Uterus (tissue), 4 donors: ENCODE measurements around the gene VSIG10L2. TPM values are rescaled to one million over a fixed set of nuclear protein-coding genes. Genes with fewer than 3 reads are reported as not detected.

Source experiments
- DNase-seq, 2 donors: peaks; one replicate each; pipeline ENCODE4 v3.0.0-alpha.2; 2019 to 2020
- H3K27ac ChIP-seq, 2 donors: fragments of 200-600 bp; sonication (generic); 1 replicate in 1 of 2; 2 replicates in 1 of 2; pipeline ENCODE4 v1.5.1; 2016 to 2018
- H3K27me3 ChIP-seq, 2 donors: fragments of 200-600 bp; sonication (generic); one replicate each; pipeline ENCODE4 v1.5.1; 2018 to 2019; ENCODE audit warnings: control low read depth in 1 of 2
- H3K36me3 ChIP-seq, 2 donors: fragments of 200-600 bp; sonication (generic); one replicate each; pipeline ENCODE4 v1.5.1; 2019; ENCODE audit warnings: control low read depth in 1 of 2
- H3K4me1 ChIP-seq, 2 donors: fragments of 200-600 bp; sonication (generic); one replicate each; pipeline ENCODE4 v1.5.1; 2018 to 2019; ENCODE audit warnings: control low read depth in 1 of 2
- H3K4me3 ChIP-seq, 2 donors: fragments of 200-600 bp; sonication (generic); 1 replicate in 1 of 2; 2 replicates in 1 of 2; pipeline ENCODE4 v1.5.1; 2018 to 2019; ENCODE audit warnings: mild to moderate bottlenecking in 1 of 2
- H3K9me3 ChIP-seq, 2 donors: fragments of 200-600 bp; sonication (generic); one replicate each; pipeline ENCODE4 v1.5.1; 2019; ENCODE audit warnings: control low read depth in 1 of 2
- CTCF ChIP-seq, 4 experiments: fragments of 200-600 bp in 2 of 4; fragments of 450-650 bp in 2 of 4; sonication (generic) in 2 of 4; IDR thresholded peaks; one replicate each; pipeline ENCODE4 v1.5.1; 2016 to 2019; ENCODE audit warnings: antibody characterized with exemption in 4 of 4, mild to moderate bottlenecking in 2 of 4, moderate library complexity in 1 of 4
- POLR2A ChIP-seq, 2 donors: fragments of 450-650 bp; IDR thresholded peaks; one replicate each; pipeline ENCODE4 v1.6.1; 2016; ENCODE audit warnings: antibody characterized with exemption in 2 of 2, mild to moderate bottlenecking in 1 of 2, moderate library complexity in 1 of 2
- intact Hi-C: fragments of 100-400 bp; cut with DNase I; formaldehyde crosslinking; loops from one replicate; pipeline ENCODE4 v1.15.1; 2023; ENCODE audit warnings: low total_unique reads
- total RNA-seq, 4 donors: library from RNA; depleted of rRNA in 3 of 4; stranded (reverse); fragments of >200 nt in 3 of 4; gene quantifications; one replicate each; pipeline versions ENCODE4 v1.1.0 to v1.2.4, GENCODE V29; 2014 to 2023
- donor health status: DM: yes; HTN: yes; CAD: no.

The VSIG10L2 gene
- total RNA-seq, 4 donors from 2014 or later = 1.1 to 9.5 TPM; not detected in 2

GRCh38 chr11:125992893-125993292 lies 47.0 kb downstream of the VSIG10L2 start:
- intact Hi-C loops = no loop called here
- no peak overlapping the region for H3K4me3 ChIP-seq
- DNase-seq = no peak
- no peaks in the 10 kb centered on the region for H3K36me3 ChIP-seq
- TF ChIP-seq POLR2A (IDR thresholded peaks at IDR 0.05) = no peak
- no peak for TF ChIP-seq CTCF (IDR thresholded peaks at IDR 0.05)
- no peaks in the 10 kb centered on the region for H3K9me3 ChIP-seq
- no peak overlapping the region for H3K27ac ChIP-seq
- H3K4me1 ChIP-seq = peaks cover 0 to 7% of the 10 kb centered on the region in 2 donors
- H3K27me3 ChIP-seq = no peaks in the 10 kb centered on the region

- H3K4me3 ChIP-seq = no peak overlapping the region
- no peaks in the 10 kb centered on the region for H3K9me3 ChIP-seq
- H3K4me1 ChIP-seq = peaks cover 0 to 7% of the 10 kb centered on the region in 2 donors
- TF ChIP-seq POLR2A (IDR thresholded peaks at IDR 0.05) = no peak
- no peak for TF ChIP-seq CTCF (IDR thresholded peaks at IDR 0.05)
- no peaks in the 10 kb centered on the region for H3K27me3 ChIP-seq
- intact Hi-C loops = no loop called here
- no peak for DNase-seq
- H3K36me3 ChIP-seq = no peaks in the 10 kb centered on the region
- H3K27ac ChIP-seq = no peak overlapping the region
These were observed 48.7 kb downstream of the VSIG10L2 start for GRCh38 chr11:125994509-125994908.

- no peak for TF ChIP-seq POLR2A (IDR thresholded peaks at IDR 0.05)
- TF ChIP-seq CTCF (IDR thresholded peaks at IDR 0.05) = no peak
- DNase-seq = no peak
- Histone ChIP-seq H3K27me3 (no peaks in the 10 kb centered on the region), H3K27ac (no peak overlapping the region), H3K36me3 (no peaks in the 10 kb centered on the region), H3K9me3 (no peaks in the 10 kb centered on the region), H3K4me1 (peaks cover 0 to 7% of the 10 kb centered on the region in 2 donors), H3K4me3 (no peak overlapping the region)
- intact Hi-C loops = no loop called here
These were observed 49.5 kb downstream of the VSIG10L2 start for GRCh38 chr11:125995313-125995712.

- H3K27ac ChIP-seq = peak overlapping the region in 1 of 2 donors; percentile 43
- no peak for DNase-seq
- TF ChIP-seq POLR2A (IDR thresholded peaks at IDR 0.05) (no peak), CTCF (IDR thresholded peaks at IDR 0.05) (no peak)
- H3K36me3 ChIP-seq = no peaks in the 10 kb centered on the region
- no peaks in the 10 kb centered on the region for H3K27me3 ChIP-seq
- intact Hi-C loops = no loop called here
- no peak overlapping the region for H3K4me3 ChIP-seq
- H3K9me3 ChIP-seq = no peaks in the 10 kb centered on the region
- H3K4me1 ChIP-seq = peaks cover 0 to 7% of the 10 kb centered on the region in 2 donors
These were observed 52.4 kb downstream of the VSIG10L2 start for GRCh38 chr11:125998267-125998666.

GRCh38 chr11:125999234-125999880 lies 53.5 kb downstream of the VSIG10L2 start:
- H3K27ac ChIP-seq = peak overlapping the region; percentile 19 to 43
- TF ChIP-seq CTCF (IDR thresholded peaks at IDR 0.05) (no peak), POLR2A (IDR thresholded peaks at IDR 0.05) (no peak)
- peak; percentile 38 to 45 for DNase-seq
- H3K9me3 ChIP-seq = no peaks in the 10 kb centered on the region
- no peaks in the 10 kb centered on the region for H3K27me3 ChIP-seq
- no peaks in the 10 kb centered on the region for H3K36me3 ChIP-seq
- peaks cover 0 to 7% of the 10 kb centered on the region in 2 donors for H3K4me1 ChIP-seq
- no peak overlapping the region for H3K4me3 ChIP-seq
- intact Hi-C loops = no loop called here
